Astrocyte (in vitro differentiated cells and primary cell): ENCODE measurements around the gene NRIP3.

Experiments
- CTCF ChIP-seq: IDR thresholded peaks from 2 replicates; pipeline ENCODE4 v1.5.1; 2011; ENCODE audit warnings: low read depth, mild to moderate bottlenecking, inconsistent platforms, low read length, moderate library complexity; ENCODE audit not compliant: insufficient read depth
- EZH2 ChIP-seq: IDR thresholded peaks from 2 replicates; pipeline ENCODE4 v1.6.1; 2012; ENCODE audit warnings: mild to moderate bottlenecking, low read length, inconsistent platforms; ENCODE audit not compliant: insufficient read depth

GRCh38 chr11:8998017-8998416 is 5.8 kb downstream of the NRIP3 start:
- TF ChIP-seq CTCF, result no peak
- TF ChIP-seq EZH2, result no peak
